B cell (primary cell): Measurements from ENCODE around the gene ACAP1. TPM values are rescaled to one million over a fixed set of nuclear protein-coding genes. Genes with fewer than 3 reads are reported as not detected.

Experiments used
- ATAC-seq: fragments of 200-7000 bp; cut with Tn5 transposase; one replicate; pipeline ENCODE4 v1.10.0; 2021; ENCODE audit warnings: low read depth, mild to moderate bottlenecking, moderate number of reproducible peaks, moderate library complexity
- CTCF ChIA-PET: fragments of 350-600 bp; sonication (Branson Sonifier 250); formaldehyde crosslinking; loops from one replicate; lab custom pipeline; 2021; ENCODE audit warnings: antibody characterized with exemption, inconsistent platforms; lab: Charles Lee
- POLR2A ChIA-PET: fragments of 350-600 bp; sonication (Branson Sonifier 250); formaldehyde crosslinking; loops from one replicate; lab custom pipeline; 2021; ENCODE audit warnings: antibody characterized with exemption; lab: Charles Lee
- DNase-seq: peaks from one replicate; pipeline ENCODE4 v3.0.0; 2013
- H2AFZ ChIP-seq: 2 replicates; pipeline ENCODE4 v1.6.1; 2012; ENCODE audit warnings: mild to moderate bottlenecking, low read depth, low read length; ENCODE audit not compliant: insufficient read depth, poor library complexity, severe bottlenecking
- H3K27ac ChIP-seq, 2 donors: 1 replicate in 1 of 2; 2 replicates in 1 of 2; pipeline ENCODE4 v1.5.1; 2012 to 2013; ENCODE audit warnings: low read length in 2 of 2, mild to moderate bottlenecking in 2 of 2, moderate library complexity in 1 of 2
- H3K27me3 ChIP-seq, 4 experiments: fragments of 200-600 bp in 1 of 4; sonication (generic) in 1 of 4; replicated peaks in 1 of 4; 1 replicate in 2 of 4; 2 replicates in 2 of 4; pipeline versions ENCODE4 v1.6.1 to v1.7.0; 2013 to 2016; ENCODE audit warnings: low read length in 3 of 4, mild to moderate bottlenecking in 2 of 4, mixed read lengths in 1 of 4, moderate library complexity in 1 of 4; ENCODE audit not compliant: insufficient read depth in 4 of 4, control insufficient read depth in 3 of 4; ENCODE audit errors: control extremely low read depth in 1 of 4
- H3K36me3 ChIP-seq, 2 experiments: replicated peaks in 1 of 2; 1 replicate in 1 of 2; 2 replicates in 1 of 2; pipeline versions ENCODE4 v1.6.1 to v1.7.1; 2013; ENCODE audit warnings: low read length in 1 of 2; ENCODE audit not compliant: insufficient read depth in 2 of 2, control insufficient read depth in 1 of 2; ENCODE audit errors: control extremely low read depth in 1 of 2, extremely low read depth in 1 of 2
- H3K4me1 ChIP-seq, 2 donors: fragments of 200-600 bp in 1 of 2; sonication (generic) in 1 of 2; 1 replicate in 1 of 2; 2 replicates in 1 of 2; pipeline versions ENCODE4 v1.5.1 to v1.6.1; 2013 to 2017; ENCODE audit warnings: low read length in 2 of 2; ENCODE audit not compliant: control insufficient read depth in 2 of 2, insufficient read depth in 2 of 2
- H3K4me2 ChIP-seq: replicated peaks from 2 replicates; pipeline ENCODE3; 2012; ENCODE audit warnings: mild to moderate bottlenecking, low read depth, low read length; ENCODE audit not compliant: poor library complexity, severe bottlenecking
- H3K4me3 ChIP-seq, 5 experiments: fragments of 200-600 bp in 1 of 5; sonication (generic) in 1 of 5; 1 replicate in 3 of 5; 2 replicates in 2 of 5; pipeline versions ENCODE4 v1.5.1 to v1.7.0; 2011 to 2016; ENCODE audit warnings: low read length in 4 of 5, mild to moderate bottlenecking in 4 of 5, low read depth in 2 of 5, control low read depth in 1 of 5, moderate library complexity in 1 of 5; ENCODE audit not compliant: insufficient read depth in 1 of 5; ENCODE audit errors: control extremely low read depth in 1 of 5, extremely low read depth in 1 of 5
- H3K79me2 ChIP-seq: fragments of 200-600 bp; sonication (generic); one replicate; pipeline ENCODE4 v1.6.0; 2016; ENCODE audit warnings: low read length; ENCODE audit not compliant: control insufficient read depth, insufficient read depth
- H3K9ac ChIP-seq: fragments of 200-600 bp; sonication (generic); 2 replicates; pipeline ENCODE4 v1.6.1; 2017; ENCODE audit warnings: mild to moderate bottlenecking, low read length, moderate library complexity
- H3K9me3 ChIP-seq, 3 donors: one replicate each; pipeline versions ENCODE4 v1.6.1 to v1.7.1; 2013; ENCODE audit warnings: low read length in 2 of 3; ENCODE audit not compliant: control insufficient read depth in 2 of 3, insufficient read depth in 1 of 3; ENCODE audit errors: control extremely low read depth in 1 of 3
- H4K20me1 ChIP-seq: 2 replicates; pipeline ENCODE4 v1.6.0; 2012; ENCODE audit warnings: mild to moderate bottlenecking, low read length; ENCODE audit not compliant: insufficient read depth, control insufficient read depth, poor library complexity, severe bottlenecking
- H3K27ac Mint-ChIP-seq: one replicate; pipeline ENCODE4 v1.8.0; 2021; ENCODE audit warnings: mixed read lengths
- H3K27me3 Mint-ChIP-seq: one replicate; pipeline ENCODE4 v1.8.0; 2021; ENCODE audit warnings: mixed read lengths
- H3K4me1 Mint-ChIP-seq: one replicate; pipeline ENCODE4 v1.8.0; 2021; ENCODE audit warnings: mixed read lengths
- H3K4me3 Mint-ChIP-seq: one replicate; pipeline ENCODE4 v1.8.0; 2021; ENCODE audit warnings: mixed read lengths
- H3K9me3 Mint-ChIP-seq: one replicate; pipeline ENCODE4 v1.8.0; 2022; ENCODE audit warnings: mixed read lengths; ENCODE audit not compliant: insufficient read depth
- CTCF ChIP-seq: fragments of 200-600 bp; IDR thresholded peaks from one replicate; pipeline ENCODE4 v1.8.0; 2022; ENCODE audit warnings: antibody characterized with exemption, mild to moderate bottlenecking
- EZH2 ChIP-seq: IDR thresholded peaks from 2 replicates; pipeline ENCODE4 v1.6.1; 2012; ENCODE audit warnings: borderline replicate concordance, low read depth, mild to moderate bottlenecking, moderate library complexity, low read length; ENCODE audit not compliant: insufficient read depth, poor library complexity, severe bottlenecking
- WGBS: methylation state at CpG from one replicate; pipeline ENCODE4 v1.1.5; 2013; ENCODE audit warnings: missing lambda C conversion rate; ENCODE audit not compliant: insufficient coverage; 5-methylcytosine and 5-hydroxymethylcytosine counted together
- intact Hi-C: fragments of 100-400 bp; cut with micrococcal nuclease; formaldehyde crosslinking; loops from one replicate; pipeline ENCODE4 v1.10.0; 2022
- polyA plus RNA-seq: library from polyadenylated mRNA; depleted of rRNA; stranded (reverse); fragments of >200 nt; gene quantifications from 2 replicates; pipeline ENCODE4 v1.2.3, GENCODE V29; 2012
- total RNA-seq, 2 donors: library from RNA; stranded (reverse); fragments of 120-200 nt in 1 of 2; gene quantifications; 1 replicate in 1 of 2; 2 replicates in 1 of 2; pipeline versions ENCODE4 v1.2.3 to v1.2.4, GENCODE V29; 2013 to 2022

The ACAP1 gene
- total and polyA plus RNA-seq, 2 donors (not counting 1 experiment from before 2014, with no cell fraction given), result 392 to 412 TPM

DNA sequence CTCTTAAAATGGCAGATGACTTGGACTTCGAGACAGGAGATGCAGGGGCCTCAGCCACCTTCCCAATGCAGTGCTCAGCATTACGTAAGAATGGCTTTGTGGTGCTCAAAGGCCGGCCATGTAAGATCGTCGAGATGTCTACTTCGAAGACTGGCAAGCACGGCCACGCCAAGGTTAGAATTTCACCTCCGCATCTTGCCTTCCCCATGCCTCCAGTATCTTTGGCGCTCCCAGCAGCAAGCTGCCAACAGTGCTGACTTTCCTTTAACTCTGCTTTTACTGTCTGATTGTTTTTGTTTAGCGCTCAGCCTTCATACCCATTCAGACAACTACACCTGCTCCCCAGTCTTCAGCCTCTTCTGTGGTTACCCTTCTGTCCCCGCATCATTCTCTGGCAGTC, 26.7 kb upstream of the ACAP1 start:
- Histone ChIP-seq H3K9me3 (no peaks in the 10 kb centered on the region), H3K36me3 (peaks cover 5 to 50% of the 10 kb centered on the region in 2 experiments), H3K4me3 (peak overlapping the region in 4 of 5 experiments; percentile 81 to 96 (median 95)), H4K20me1 (peaks cover 65% of the 10 kb centered on the region), H3K27ac (peak overlapping the region; percentile 98 to 99), H3K27me3 (no peaks in the 10 kb centered on the region), H3K79me2 (peaks cover 65% of the 10 kb centered on the region), H3K4me1 (peaks cover 27 to 57% of the 10 kb centered on the region in 2 donors), H3K9ac (peak overlapping the region; percentile 97), H3K4me2 (peak overlapping the region; percentile 93), H2AFZ (no peak overlapping the region)
- H3K9me3 Mint-ChIP-seq, result no peaks in the 10 kb centered on the region
- peaks cover 63% of the 10 kb centered on the region for H3K4me1 Mint-ChIP-seq
- ATAC-seq, result no peak
- no peak for TF ChIP-seq CTCF
- no peak for TF ChIP-seq EZH2
- CTCF ChIA-PET, result interaction anchor here (0.9 to 1.9 kb wide), 7 partner anchors 12 to 44 kb away, joined by 3 to 5 read pairs (median 5); no protein-coding TSS in a partner anchor
- intact Hi-C loops, result loop anchor here (5.0 kb wide), 1 partner anchor 148 kb away; no protein-coding TSS in a partner anchor
- H3K4me3 Mint-ChIP-seq, result peak overlapping the region; percentile 95
- POLR2A ChIA-PET, result interaction anchor here (0.6 to 1.9 kb wide), 7 partner anchors 14 to 864 kb away, joined by 3 to 18 read pairs (median 4); partner anchors contain the start of genes NEURL4 and TP53
- H3K27me3 Mint-ChIP-seq, result no peaks in the 10 kb centered on the region
- H3K27ac Mint-ChIP-seq, result peak overlapping the region; percentile 97
- DNase-seq, result no peak
- WGBS, result 77% methylated on average over 11 of the region's 12 CpGs

GRCh38 chr17:7311110-7311705, 25.1 kb upstream of the ACAP1 start:
- H3K79me2 ChIP-seq, result peaks cover 73% of the 10 kb centered on the region
- intact Hi-C loops, result no loop called here
- no peaks in the 10 kb centered on the region for H3K27me3 Mint-ChIP-seq
- no peak overlapping the region for H3K4me2 ChIP-seq
- no peaks in the 10 kb centered on the region for H3K9me3 ChIP-seq
- H4K20me1 ChIP-seq, result peaks cover 68% of the 10 kb centered on the region
- no peak overlapping the region for H2AFZ ChIP-seq
- peak overlapping the region in 1 of 2 donors; percentile 99 for H3K27ac ChIP-seq
- DNase-seq (no peak), ATAC-seq (no peak)
- peaks cover 34 to 65% of the 10 kb centered on the region in 2 donors for H3K4me1 ChIP-seq
- TF ChIP-seq EZH2 (no peak), CTCF (no peak)
- 98% methylated on average over 6 of the region's 7 CpGs for WGBS
- H3K27ac Mint-ChIP-seq, result peak overlapping the region; percentile 97
- no peak overlapping the region for H3K4me3 ChIP-seq
- CTCF ChIA-PET, result interaction anchor here (1.0 to 1.8 kb wide), 2 partner anchors 15 to 30 kb away, joined by 3 to 4 read pairs; partner anchors contain the start of gene SLC2A4
- peaks cover 5 to 55% of the 10 kb centered on the region in 2 experiments for H3K36me3 ChIP-seq
- H3K9ac ChIP-seq, result no peak overlapping the region
- no peaks in the 10 kb centered on the region for H3K9me3 Mint-ChIP-seq
- POLR2A ChIA-PET, result interaction anchor here (0.6 to 0.8 kb wide), 2 partner anchors 36 to 38 kb away, joined by 3 to 7 read pairs; no protein-coding TSS in a partner anchor
- H3K4me1 Mint-ChIP-seq, result peaks cover 73% of the 10 kb centered on the region
- peak overlapping the region; percentile 95 for H3K4me3 Mint-ChIP-seq
- no peaks in the 10 kb centered on the region for H3K27me3 ChIP-seq
